HG03025 (cell line): Measurements from ENCODE around the gene ZSCAN10.
"Not testable (repeated sequence)": the region's sequence is repeated elsewhere in the genome, so short reads cannot be mapped to it uniquely, and the experiment has no call there.

Source experiments
- ATAC-seq: cut with Tn5 transposase; IDR thresholded peaks from one replicate; pipeline ENCODE4 v1.9.1; 2021; ENCODE audit warnings: mild to moderate bottlenecking, moderate library complexity; ENCODE audit not compliant: unreplicated experiment, low FRiP score

The ZSCAN10 gene

DNA sequence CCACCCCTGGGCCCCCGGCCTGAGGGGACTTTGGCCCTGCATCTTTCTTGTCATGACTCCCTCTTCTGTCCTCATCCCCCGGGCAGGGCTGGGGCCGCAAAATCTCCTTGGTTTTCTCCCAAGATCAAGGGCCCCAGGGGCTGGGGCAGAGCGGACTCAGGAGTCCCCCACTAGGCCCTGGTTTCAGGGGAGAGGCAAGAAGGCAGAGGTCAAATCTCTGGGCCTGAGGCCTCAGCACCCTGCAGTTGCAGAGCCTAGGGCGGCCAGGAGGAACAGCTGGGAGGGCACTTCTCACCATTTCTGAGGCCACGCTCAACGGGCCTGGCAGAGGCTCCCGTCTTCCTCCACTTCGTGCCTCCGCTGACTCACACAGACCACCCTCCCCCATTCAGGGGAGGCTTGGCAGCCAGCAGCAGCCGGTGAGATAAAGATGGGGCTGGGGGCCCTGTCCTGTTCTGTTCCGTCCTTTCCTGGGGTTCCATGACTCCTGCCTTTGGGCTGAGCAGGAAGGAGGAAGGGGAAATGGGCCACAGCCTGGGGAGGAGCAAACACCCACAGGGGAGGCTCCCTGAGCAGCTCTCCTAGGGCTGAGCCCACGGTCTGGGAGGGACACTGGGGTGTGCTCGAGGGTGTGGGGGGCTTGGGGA lies 12.4 kb downstream of the ZSCAN10 start:
- ATAC-seq: no peak

DNA sequence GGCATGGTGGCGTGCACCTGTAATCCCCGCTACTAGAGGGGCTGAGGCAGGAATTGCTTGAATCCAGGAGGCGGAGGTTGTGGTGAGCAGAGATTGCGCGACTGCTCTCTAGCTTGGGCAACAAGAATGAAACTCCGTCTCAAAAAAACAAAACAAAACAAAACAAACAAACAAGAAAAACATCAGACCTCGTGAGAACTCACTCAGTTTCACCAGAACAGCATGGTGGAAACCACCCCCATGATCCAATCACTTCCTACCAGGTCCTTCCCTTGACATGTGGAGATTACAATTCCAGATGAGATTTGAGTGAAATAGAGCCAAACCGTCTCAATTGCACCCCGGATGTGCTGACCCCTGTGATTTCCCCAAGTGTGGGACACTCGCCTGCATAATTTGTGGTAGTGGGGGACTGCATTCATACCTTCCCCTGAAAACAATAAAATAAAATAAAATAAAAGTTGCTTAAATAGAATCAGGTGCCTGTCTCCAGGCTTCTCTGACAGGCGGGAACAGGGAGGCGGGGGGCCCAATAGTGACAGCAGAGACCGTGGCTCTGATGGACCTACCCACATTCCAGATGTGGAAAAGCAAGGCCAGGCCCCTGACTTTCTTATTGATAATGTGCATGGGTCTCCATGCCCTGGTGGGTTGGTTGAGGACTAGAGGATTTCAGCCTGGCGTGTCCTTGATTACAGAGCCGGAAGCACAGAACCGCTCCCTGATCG lies 13.1 kb downstream of the ZSCAN10 start:
- no peak for ATAC-seq

DNA sequence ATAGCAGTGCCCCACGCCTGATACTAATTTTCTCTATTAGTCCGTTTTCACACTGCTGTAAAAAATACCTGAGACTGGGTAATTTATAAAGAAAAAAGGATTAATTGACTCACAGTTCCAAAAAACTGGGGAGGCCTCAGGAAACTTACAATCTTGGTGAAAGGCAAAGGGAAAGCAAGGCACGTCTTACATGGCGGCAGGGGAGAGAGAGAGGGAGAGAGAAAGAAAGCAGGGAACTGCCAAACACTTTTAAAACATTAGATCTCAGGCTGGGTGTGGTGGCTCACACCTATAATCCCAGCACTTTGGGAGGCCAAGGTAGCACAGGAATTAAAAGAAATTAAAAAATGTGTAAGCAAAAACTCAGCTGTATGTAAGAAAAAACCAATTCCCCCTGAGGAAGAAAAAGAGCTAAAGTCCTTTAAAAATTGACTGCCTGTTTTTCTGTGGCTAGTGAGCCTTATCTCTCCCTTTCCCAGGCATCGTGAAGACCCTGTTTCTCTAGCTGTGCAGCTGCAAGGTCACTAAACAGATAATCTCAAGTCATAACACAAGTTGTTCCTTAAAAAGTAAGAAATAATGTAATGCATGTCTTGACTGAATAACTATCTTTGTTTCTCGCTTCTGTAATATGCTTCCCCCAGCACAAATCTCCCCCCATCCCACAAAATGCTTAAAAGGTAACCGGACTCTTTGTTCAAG lies 14.0 kb downstream of the ZSCAN10 start:
- ATAC-seq: no peak

DNA sequence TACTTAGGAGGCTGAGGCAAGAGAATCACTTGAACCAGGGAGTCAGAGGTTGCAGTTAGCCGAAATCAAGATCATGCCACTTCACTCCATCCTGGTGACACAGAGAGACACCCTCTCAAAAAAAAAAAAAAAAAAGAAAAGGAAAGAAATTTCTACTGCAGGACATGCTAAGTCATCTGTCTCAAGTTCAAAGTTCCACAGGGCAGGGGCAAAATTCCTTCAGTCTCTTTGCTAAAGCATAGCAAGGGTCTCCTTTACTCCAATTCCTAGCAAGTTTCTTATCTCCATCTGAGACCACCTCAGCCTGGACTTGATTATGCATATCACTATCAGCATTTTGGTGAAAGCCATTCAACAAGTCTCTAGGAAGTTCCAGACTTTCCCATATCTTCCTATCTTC lies 14.6 kb downstream of the ZSCAN10 start:
- no peak for ATAC-seq

DNA sequence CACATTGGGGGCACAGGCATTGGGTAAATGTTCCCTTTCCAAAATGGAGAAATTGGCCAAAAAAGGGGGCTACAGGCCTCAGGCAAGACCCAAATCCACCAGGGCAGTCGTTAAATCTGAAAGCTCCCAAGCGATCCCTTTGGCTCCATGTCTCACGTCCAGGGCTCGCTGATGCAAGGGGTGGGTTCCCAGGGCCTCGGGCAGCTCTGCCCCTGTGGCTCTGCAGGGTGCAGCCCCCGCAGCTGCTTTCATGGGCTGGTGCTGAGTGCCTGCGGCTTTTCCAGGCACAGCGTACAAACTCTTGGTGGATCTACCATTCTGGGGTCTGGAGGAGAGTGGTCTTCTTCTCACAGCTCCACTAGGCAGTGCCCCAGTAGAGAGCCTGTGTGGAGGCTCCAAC lies 15.7 kb downstream of the ZSCAN10 start:
- ATAC-seq: not testable (repeated sequence)

DNA sequence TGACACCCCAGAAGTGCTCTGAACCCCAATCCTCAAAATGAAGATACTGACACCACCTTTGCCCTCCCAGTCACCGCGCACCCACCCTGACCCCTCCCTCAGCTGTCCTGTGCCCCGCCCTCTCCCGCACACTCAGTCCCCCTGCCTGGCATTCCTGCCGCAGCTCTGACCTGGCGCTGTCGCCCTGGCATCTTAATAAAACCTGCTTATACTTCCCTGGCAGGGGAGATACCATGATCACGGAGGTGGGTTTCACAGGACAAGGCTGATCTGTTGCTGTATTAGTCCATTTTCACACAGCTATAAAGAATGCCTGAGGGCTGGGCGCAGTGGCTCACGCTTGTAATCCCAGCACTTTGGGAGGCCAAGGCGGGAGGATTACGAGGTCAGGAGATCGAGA lies 17.1 kb downstream of the ZSCAN10 start:
- not testable (repeated sequence) for ATAC-seq

DNA sequence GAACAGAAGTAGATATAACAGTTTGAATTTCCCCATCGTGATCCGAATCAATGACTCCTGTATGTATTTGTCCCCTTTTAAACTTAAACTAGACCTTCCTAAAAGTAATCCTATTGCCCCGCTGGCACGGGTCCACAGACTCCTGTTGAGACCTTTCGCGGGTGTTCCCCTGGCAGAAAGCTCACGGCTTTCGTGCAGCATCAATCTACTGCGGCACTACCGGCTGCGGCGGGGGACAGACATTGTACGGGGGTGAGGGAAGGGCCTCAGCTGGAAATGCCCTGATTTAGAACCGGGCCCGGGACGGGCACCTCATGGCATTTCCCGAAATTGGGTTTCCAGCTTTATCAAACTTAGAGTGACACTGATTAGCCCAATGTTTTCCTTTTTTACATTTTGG lies 19.1 kb downstream of the ZSCAN10 start:
- ATAC-seq: no peak

DNA sequence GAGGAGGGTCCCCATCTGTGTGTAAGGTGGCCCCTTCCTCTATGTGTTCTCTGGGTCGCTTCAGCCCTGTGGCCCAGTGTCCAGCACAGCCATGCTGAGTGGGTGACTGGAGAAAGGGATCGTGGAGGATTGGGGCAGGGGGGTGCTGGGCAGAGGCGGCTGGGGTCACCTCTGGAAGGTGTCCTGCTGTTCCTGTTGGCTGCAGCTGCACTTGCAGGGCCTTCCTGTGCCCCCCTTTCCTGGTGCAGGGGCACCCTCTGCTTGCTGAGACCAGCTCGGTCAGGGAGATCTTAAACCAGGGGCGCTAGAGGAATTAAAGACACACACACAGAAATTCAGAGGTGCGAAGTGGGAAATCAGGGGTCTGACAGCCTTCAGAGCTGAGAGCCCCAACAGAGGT lies 22.5 kb downstream of the ZSCAN10 start:
- no peak for ATAC-seq

DNA sequence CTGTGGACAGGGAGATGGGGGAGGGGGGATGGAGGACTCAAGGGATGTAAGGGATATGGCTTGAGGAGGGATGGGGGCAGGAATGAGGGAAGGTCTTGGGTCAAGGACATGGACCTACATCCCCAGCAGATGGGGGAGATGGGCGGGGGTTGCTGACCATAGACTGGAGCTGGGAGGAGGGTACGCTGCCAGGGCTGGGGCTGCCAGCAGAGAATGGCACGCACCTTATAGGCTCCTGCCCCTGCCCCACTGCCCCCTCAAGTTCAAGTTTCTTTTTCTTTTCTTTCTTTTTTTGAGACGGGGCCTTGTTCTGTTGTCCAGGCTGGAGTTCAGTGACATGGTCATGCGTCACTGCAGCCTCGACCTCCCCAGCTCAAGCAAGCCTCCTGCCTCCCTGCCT lies 23.1 kb downstream of the ZSCAN10 start:
- not testable (repeated sequence) for ATAC-seq

DNA sequence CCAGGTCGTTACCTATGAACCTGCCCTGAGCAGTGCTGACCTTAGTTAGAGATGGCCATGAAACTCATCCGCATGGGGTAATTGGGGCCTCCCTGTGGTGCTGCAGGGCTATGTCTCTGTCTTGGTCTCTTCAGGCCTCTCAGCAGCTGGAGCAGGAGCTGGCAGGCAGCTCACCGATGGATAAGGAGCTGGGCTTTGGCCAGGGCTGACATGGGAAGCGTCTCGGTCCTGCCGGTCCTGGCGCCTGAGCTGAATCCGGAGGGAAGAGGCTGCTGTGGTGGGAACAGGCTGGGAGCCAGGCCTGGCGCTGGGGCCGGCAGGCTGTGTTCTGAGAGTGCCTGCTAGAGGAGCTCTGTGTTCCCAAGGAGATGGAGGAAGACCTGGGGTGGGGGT lies 23.6 kb downstream of the ZSCAN10 start:
- no peak for ATAC-seq

DNA sequence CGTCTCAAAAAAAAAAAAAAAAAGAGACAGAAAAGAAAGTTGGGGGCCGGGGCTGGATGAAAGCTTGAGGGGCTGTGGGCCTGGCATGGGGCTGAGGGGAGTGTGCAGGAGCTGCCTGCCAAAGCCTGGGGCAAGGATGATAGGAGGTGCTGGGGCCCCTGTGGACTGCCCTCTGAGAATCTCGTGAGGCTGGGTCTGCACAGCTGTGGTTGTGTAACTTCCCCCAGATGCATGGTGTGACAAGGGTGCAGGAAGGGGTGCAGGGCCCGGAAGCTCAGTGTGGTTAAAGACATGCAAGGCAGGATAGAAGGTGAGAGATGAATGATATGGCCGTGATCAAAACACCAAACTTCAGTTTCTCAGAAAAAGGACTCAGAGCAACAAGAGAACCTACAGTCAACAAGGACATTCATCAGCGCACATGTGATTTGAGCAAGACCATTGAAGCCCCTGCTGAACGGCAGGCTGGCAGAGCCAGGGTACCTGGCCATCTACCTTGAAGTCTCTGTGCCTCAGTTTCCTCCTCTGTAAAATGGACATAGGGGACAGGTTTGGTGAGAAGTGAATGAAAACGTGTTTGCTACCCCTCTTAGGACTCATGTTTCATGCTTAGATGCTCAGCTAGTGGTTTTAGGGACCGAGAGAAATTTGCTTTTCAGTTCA lies 24.1 kb downstream of the ZSCAN10 start:
- no peak for ATAC-seq

DNA sequence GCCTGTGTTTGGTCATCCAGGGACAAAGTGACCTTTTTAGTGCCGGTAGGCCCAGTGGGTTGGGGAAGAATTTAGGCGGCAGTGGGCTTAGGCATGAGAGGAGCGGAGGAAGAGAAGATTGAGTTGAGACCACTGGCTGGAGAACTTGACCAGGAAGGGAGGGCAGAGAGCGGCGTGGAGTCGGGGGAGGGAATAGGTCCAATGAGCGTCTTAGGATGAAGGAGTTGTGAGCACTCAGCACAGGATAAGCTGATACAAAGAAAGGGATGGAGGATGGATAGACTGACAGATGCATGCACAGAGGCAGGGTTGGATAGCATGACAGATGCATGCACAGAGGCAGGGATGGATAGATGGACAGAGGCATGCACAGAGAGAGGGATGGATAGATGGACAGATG lies 25.6 kb downstream of the ZSCAN10 start:
- no peak for ATAC-seq

DNA sequence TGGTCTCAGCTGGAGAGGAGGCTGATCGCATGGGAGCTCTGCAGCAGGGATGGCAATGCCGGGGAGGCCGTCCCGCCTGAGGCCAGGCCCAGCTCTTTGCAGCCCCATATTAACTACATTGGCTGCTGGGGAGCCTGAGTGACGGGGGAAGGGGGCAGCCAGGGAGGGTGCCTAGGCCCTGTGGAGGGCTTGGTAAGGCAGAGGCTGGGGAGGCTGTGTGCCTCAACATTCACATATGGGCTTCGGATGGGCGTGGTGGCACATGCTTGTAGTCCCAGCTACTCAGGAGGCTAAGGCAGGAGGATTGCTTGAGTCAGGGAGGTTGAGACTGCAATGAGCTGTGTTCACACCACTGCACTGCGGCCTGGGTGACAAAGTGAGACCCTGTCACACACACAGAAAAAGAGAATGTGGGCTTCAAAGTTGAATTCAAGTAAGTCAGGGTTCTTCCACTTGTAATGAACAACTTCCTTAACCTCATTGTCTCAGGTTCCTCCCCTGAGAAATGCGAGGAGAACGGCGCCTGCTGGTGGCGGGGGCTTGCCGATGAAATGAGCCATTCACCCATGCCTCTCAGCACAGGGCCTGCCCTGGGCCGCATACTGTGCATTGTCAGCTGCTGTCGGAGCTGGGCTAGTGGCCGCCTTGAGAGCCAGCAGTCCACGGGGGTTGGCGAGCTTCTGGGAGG lies 26.4 kb downstream of the ZSCAN10 start:
- not testable (repeated sequence) for ATAC-seq

DNA sequence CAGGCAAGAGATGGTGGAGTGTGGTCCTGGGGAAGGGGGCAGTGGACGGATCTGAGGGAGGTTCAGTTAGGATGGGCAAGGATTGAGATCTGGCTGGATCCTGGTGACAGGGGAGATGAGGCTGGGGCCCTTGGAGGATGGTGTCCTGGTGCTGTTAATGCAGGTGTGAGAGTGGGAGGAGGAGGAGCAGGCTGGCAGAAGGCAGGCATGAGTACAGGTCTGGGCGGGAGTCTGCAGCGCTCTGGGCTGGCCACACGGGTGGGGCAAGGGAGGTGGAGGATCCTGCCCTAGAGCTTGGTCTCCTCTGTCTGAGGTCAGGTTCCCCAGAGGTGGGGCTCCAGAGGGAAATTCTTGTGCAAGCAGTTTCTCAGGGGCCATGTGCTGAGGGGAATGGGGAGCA lies 26.9 kb downstream of the ZSCAN10 start:
- not testable (repeated sequence) for ATAC-seq

DNA sequence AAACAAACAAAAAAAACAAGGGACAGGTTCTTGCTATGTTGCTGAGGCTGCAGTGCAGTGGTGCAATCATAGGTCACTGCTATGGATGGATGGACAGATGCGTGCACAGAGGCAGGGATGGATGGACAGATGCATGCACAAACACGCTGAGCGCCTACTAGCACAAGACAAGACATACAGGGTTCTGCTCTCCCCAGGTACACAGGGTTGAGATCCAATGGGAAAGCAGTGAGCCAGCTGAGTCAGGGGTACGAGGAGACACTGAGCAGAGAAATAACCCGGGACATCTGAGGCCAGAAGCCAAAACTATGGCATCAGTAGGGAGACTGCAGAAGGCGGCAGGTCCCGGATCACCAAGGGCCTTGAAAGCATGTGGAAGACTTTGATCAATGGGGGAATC lies 27.4 kb downstream of the ZSCAN10 start:
- no peak for ATAC-seq

DNA sequence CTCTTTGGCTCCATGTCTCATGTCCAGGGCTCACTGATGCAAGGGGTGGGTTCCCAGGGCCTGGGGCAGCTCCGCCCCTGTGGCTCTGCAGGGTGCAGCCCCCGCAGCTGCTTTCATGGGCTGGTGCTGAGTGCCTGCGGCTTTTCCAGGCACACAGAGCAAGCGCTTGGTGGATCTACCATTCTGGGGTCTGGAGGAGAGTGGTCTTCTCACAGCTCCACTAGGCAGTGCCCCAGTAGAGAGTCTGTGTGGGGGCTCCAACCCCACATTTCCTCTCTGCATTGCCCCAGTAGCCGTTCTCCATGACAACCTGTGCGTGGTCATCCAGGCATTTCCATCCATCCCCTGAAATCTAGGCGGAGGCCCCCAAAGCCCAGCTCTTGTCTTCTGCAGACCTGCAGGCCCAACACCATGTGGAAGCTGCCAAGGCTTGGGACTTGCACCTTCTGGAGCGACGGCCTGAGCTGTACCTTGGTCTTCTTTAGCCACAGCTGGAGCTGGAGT lies 28.4 kb downstream of the ZSCAN10 start:
- no peak for ATAC-seq

DNA sequence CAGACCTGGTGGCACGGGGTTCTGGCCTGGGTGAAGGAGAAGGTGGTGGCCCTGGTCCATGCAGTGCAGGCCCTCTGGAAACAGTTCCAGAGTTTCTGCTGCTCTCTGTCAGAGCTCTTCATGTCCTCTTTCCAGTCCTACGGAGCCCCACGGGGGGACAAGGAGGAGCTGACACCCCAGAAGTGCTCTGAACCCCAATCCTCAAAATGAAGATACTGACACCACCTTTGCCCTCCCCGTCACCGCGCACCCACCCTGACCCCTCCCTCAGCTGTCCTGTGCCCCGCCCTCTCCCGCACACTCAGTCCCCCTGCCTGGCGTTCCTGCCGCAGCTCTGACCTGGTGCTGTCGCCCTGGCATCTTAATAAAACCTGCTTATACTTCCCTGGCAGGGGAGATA lies 29.9 kb downstream of the ZSCAN10 start:
- ATAC-seq: not testable (repeated sequence)

DNA sequence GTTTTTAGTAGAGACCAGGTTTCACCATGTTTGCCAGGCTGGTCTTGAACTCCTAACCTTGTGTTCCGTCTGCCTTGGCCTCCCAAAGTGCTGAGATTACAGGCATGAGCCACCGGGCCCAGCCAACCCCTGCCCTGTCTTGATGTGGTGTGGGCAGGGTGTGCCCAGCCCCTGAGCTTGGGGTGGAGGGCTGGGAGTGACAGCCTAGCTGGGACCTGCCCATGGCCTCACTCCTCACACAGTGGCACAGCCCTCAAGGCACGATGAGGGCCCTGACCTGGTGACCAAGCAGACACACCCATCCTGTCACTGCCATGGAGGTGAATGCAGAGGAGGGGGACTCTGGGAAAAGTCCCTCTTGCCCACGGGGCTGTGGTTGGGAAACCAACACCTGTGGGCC lies 30.6 kb downstream of the ZSCAN10 start:
- ATAC-seq: no peak

DNA sequence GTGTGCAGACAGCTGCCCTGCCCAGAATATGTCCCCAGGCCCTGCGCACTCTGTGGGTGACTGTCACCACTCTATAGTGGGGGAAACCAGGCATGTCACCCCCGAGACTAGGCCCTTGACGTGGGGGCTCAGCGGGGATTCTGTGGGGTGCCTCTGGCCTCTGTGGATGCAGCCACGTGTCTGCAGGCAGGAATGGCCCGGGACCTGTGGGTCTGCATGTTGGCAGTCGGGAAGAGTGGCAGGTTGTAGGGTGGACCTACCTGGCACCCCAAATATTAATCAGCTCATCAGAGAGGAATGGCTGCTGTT lies 32.7 kb downstream of the ZSCAN10 start:
- no peak for ATAC-seq

DNA sequence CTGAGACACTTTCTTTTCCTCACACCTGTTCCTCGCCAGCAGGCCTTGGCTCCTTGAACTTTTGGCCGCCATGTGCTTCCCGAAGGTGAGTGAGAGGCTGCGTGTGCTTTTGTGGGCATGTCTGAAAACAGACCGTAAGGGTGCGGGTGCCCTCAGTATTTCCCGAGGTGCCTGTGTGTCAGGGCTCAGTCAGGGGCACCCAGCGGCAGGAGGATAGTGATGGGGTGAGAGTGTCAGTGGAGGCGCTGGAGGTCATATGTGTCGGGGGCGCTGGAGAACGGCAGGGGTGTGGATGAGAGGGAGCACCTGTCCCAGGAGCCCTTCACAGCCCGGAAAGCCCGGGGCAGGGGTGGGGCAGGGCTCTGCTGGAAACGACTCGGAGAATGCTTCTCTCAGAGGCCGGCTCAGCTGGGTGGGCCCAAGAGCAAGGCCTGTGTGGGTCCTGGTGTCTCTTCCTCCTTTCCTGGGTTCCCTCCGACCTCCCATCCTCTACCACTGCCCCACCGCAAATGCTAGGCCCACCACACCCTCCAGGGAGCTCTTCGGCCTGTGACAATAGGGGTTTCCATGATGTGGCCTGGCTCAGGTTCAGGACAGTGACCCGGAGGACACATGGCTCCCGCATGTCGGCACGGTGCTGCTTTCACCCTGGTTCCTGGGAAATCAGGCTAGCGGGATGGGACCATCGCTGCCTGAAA lies 33.2 kb downstream of the ZSCAN10 start:
- ATAC-seq: no peak
